Lung (tissue), 12 donors: ENCODE measurements around the gene CD7. TPM values are rescaled to one million over a fixed set of nuclear protein-coding genes. Genes with fewer than 3 reads are reported as not detected.

Source experiments
- ATAC-seq: fragments of 200-7000 bp; cut with Tn5 transposase; one replicate; pipeline ENCODE4 v1.9.1; 2020; ENCODE audit warnings: moderate number of reproducible peaks; ENCODE audit not compliant: insufficient read depth, low FRiP score
- DNase-seq, 3 donors: peaks; one replicate each; pipeline ENCODE4 v3.0.0-alpha.2; 2013 to 2017
- H3K27ac ChIP-seq, 2 donors: one replicate each; pipeline ENCODE4 v1.5.1; 2013; ENCODE audit warnings: mild to moderate bottlenecking in 2 of 2, moderate library complexity in 2 of 2, control low read depth in 1 of 2, inconsistent platforms in 1 of 2, low read depth in 1 of 2, low read length in 1 of 2
- H3K27me3 ChIP-seq, 3 donors: one replicate each; pipeline ENCODE4 v1.5.1; 2013; ENCODE audit warnings: low read length in 2 of 3; ENCODE audit not compliant: control insufficient read depth in 3 of 3, insufficient read depth in 3 of 3
- H3K36me3 ChIP-seq, 4 donors: one replicate each; pipeline ENCODE4 v1.5.1; 2013; ENCODE audit warnings: low read length in 4 of 4, mild to moderate bottlenecking in 1 of 4, moderate library complexity in 1 of 4; ENCODE audit not compliant: control insufficient read depth in 4 of 4, insufficient read depth in 4 of 4
- H3K4me1 ChIP-seq, 5 donors: one replicate each; pipeline ENCODE4 v1.5.1; 2013; ENCODE audit warnings: low read length in 5 of 5, mild to moderate bottlenecking in 2 of 5, moderate library complexity in 1 of 5; ENCODE audit not compliant: control insufficient read depth in 5 of 5, insufficient read depth in 5 of 5
- H3K4me3 ChIP-seq: one replicate; pipeline ENCODE4 v1.5.1; 2013; ENCODE audit warnings: mild to moderate bottlenecking, control low read depth, moderate library complexity
- H3K9ac ChIP-seq, 2 donors: one replicate each; pipeline ENCODE4 v1.5.1; 2013; ENCODE audit warnings: low read length in 2 of 2, control low read depth in 1 of 2; ENCODE audit not compliant: insufficient read depth in 1 of 2
- H3K9me3 ChIP-seq, 4 donors: one replicate each; pipeline ENCODE4 v1.5.1; 2013; ENCODE audit warnings: low read length in 3 of 4, mild to moderate bottlenecking in 1 of 4, moderate library complexity in 1 of 4; ENCODE audit not compliant: control insufficient read depth in 4 of 4, insufficient read depth in 3 of 4
- WGBS, 2 donors: extraction: QIAGEN DNeasy Blood & Tissue Kit; methylation state at CpG; one replicate each; pipeline ENCODE4 v1.1.7; 2013; 5-methylcytosine and 5-hydroxymethylcytosine counted together
- polyA plus RNA-seq, 2 donors: library from polyadenylated mRNA; stranded (reverse); fragments of 200-250 nt; gene quantifications; one replicate each; pipeline ENCODE4 v1.2.1, GENCODE V29; 2013
- total RNA-seq, 2 donors: library from RNA; depleted of rRNA in 1 of 2; stranded (reverse); fragments of >200 nt in 1 of 2; gene quantifications; one replicate each; pipeline ENCODE4 v1.2.1, GENCODE V29; 2014 to 2021
- TF ChIP-seq, protein P1 (sequence below): IDR thresholded peaks from 2 replicates; pipeline ENCODE4 v1.5.1; 2012; ENCODE audit warnings: mild to moderate bottlenecking; ENCODE audit errors: control extremely low read depth, extremely low read depth
- donor health status: control.
- donor health status: control.
- donor health status: Bipolar disorder and iron deficiency.
- donor health status: healthy.
- donor health status: DM: yes; HTN: yes; CAD: no.

CD7 gene
- total and polyA plus RNA-seq, 4 donors = 2.3 to 10.7 (median 6.1) TPM

DNA sequence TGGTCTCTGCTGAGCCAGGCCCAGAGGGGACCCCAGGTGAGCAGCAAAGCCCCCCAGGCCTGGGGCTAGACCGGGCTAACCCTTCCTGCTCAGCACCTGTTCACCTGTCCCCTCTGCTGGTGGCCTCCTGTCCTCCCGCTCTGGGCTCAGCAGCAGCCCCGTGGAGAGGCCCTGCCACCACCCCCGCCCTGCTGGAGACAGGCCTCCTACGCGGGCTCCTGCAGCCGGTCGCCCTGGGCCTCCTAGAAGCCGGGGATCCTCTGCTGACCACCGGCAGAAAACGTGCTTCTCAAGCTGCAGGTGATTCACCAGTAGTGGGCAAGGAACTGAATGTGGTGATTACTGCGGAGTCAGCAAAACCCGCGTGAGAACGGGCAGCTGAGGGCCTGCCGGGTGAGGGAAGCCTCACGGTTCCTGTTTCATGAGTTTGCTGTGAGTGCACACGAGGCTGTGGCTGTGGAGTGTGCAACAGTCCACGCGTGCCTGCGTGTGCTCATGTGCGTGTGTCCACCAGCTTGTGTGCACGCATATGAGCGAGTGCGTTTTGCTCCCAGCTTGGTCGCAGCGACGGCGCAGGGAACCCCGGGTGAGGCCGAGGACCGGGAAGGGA lies 15.4 kb upstream of the CD7 start:
- 19 to 21% methylated on average over 32 of the region's 32 CpGs for WGBS, 2 donors
- peaks cover 0 to 42% (median 16%) of the 10 kb centered on the region in 5 donors for H3K4me1 ChIP-seq
- ATAC-seq (peak; percentile 54), DNase-seq (peak in 2 of 3 donors; percentile 8 to 23)
- H3K27me3 ChIP-seq = peaks cover 0 to 22% (median 2%) of the 10 kb centered on the region in 3 donors
- TF ChIP-seq, protein P1, sequence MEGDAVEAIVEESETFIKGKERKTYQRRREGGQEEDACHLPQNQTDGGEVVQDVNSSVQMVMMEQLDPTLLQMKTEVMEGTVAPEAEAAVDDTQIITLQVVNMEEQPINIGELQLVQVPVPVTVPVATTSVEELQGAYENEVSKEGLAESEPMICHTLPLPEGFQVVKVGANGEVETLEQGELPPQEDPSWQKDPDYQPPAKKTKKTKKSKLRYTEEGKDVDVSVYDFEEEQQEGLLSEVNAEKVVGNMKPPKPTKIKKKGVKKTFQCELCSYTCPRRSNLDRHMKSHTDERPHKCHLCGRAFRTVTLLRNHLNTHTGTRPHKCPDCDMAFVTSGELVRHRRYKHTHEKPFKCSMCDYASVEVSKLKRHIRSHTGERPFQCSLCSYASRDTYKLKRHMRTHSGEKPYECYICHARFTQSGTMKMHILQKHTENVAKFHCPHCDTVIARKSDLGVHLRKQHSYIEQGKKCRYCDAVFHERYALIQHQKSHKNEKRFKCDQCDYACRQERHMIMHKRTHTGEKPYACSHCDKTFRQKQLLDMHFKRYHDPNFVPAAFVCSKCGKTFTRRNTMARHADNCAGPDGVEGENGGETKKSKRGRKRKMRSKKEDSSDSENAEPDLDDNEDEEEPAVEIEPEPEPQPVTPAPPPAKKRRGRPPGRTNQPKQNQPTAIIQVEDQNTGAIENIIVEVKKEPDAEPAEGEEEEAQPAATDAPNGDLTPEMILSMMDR = no peak
- no peaks in the 10 kb centered on the region for H3K9me3 ChIP-seq
- peak overlapping the region; percentile 52 for H3K4me3 ChIP-seq
- H3K27ac ChIP-seq = peak overlapping the region in 1 of 2 donors; percentile 42
- H3K36me3 ChIP-seq = no peaks in the 10 kb centered on the region
- H3K9ac ChIP-seq = no peak overlapping the region

DNA sequence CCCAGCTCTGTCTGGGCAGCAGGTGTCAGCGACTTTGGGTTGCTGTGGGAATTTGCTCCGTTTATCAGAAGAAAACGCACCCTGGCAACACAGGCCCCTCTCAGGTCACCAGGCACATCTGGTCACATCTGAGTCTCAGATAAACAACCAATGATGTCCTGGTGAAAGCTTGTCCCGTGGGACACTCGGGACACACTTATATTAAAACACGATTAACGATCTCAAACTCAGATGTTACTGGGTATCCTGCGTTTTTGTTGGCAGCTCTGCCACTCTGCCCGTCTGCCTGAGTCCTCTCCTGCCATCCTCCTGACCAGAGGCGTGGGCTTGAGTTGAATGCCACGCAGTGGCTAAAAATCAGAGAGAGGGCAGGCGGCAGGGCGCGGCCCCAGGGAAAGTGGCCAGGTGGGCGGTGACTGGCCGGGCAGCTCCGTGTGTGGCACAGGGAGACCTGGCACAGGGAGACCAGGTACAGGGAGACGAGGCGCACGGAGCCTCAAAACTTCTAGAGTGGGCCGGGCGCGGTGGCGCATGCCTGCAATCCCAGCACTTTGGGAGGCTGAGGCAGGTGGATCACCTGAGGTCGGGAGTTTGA lies 14.0 kb upstream of the CD7 start:
- Histone ChIP-seq H3K4me1 (peaks cover 0 to 42% (median 20%) of the 10 kb centered on the region in 5 donors), H3K4me3 (no peak overlapping the region), H3K27me3 (peaks cover 0 to 22% (median 6%) of the 10 kb centered on the region in 3 donors), H3K27ac (no peak overlapping the region), H3K9me3 (no peaks in the 10 kb centered on the region), H3K36me3 (no peaks in the 10 kb centered on the region), H3K9ac (no peak overlapping the region)
- no peak for DNase-seq
- no peak for ATAC-seq
- TF ChIP-seq, protein P1 = no peak
- WGBS, 2 donors = 91 to 92% methylated on average over 25 of the region's 25 CpGs

DNA sequence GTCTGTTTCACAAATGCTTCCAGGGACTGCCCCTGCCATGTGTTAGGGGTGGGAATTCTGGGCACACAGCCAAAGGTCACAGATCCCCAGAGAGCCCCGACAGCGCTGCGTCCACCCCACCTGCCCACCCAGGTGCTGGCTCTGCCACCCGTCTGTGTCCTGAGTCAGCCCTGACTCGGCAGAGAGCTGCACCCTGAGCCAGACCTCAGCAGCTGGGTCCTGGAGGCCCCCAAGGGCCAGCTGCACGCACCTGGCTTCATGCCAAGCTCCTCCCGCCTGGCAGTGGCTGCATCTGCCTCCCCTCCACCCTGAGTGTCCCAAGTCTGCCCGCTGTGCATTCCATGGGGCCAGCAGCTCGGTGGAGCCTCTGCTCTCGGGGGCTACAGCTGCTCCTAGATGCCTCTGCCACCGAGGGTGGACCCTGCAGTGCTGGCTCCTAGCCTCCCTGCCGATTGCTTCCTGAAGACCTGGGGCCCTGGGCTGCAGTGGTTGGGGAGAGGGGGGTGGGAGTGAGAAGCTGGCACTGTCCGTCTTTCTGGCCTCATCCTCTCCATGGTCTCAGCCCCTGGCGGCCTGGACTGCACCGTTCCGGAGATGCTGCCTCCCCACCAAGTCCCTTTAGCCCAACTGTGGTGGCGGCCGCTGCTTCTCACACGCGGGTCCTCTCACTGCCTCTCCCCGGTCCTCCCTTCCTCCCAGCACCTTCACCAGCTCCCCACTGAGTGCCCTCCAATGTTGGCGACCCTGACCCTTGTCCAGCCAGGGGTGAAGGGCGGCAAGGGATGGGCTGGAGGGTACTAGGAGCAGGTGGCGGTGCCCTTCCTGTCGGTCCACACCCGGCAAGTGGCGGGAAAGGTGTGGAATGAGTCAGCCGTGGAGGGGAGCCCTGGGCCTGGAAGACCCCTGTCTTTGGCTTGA lies 13.2 kb upstream of the CD7 start:
- Histone ChIP-seq H3K9me3 (no peaks in the 10 kb centered on the region), H3K27me3 (peaks cover 0 to 22% (median 4%) of the 10 kb centered on the region in 3 donors), H3K4me1 (peaks cover 0 to 39% (median 20%) of the 10 kb centered on the region in 5 donors), H3K27ac (no peak overlapping the region), H3K36me3 (peaks cover 0 to 3% (median 0%) of the 10 kb centered on the region in 4 donors), H3K9ac (peak overlapping the region in 1 of 2 donors; percentile 11), H3K4me3 (no peak overlapping the region)
- TF ChIP-seq, protein P1 = no peak
- 47 to 51% methylated on average over 23 to 28 of the region's 28 CpGs for whole genome bisulfite sequencing, 2 donors
- no peak for ATAC-seq
- peak; percentile 84 to 89 (median 88) for DNase-seq
